GM23338 (cell line): ENCODE results near the gene KRTAP4-3. TPM values are rescaled to one million over a fixed set of nuclear protein-coding genes. Genes with fewer than 3 reads are reported as not detected.

ENCODE experiments used
- ATAC-seq: fragments of 200-7000 bp; cut with Tn5 transposase; 3 replicates; pipeline ENCODE4 v1.9.1; 2020
- DNase-seq: peaks from one replicate; pipeline ENCODE4 v3.0.0-alpha.2; 2015; ENCODE audit warnings: low spot score
- H2AFZ ChIP-seq: fragments of 200-600 bp; sonication (generic); 2 replicates; pipeline ENCODE4 v1.8.0; 2016; ENCODE audit warnings: antibody characterized with exemption, mild to moderate bottlenecking, moderate library complexity
- H3F3A ChIP-seq: fragments of 200-600 bp; sonication (generic); replicated peaks from 2 replicates; pipeline ENCODE4 v1.8.0; 2017; ENCODE audit warnings: antibody characterized with exemption, mixed run types, low read depth
- H3K27ac ChIP-seq: fragments of 200-600 bp; sonication (generic); 2 replicates; pipeline ENCODE4 v1.6.1; 2016; ENCODE audit warnings: low read depth
- H3K27me3 ChIP-seq: fragments of 200-600 bp; sonication (generic); 2 replicates; pipeline ENCODE4 v1.8.0; 2016; ENCODE audit warnings: mild to moderate bottlenecking, mixed run types, moderate library complexity; ENCODE audit not compliant: insufficient read depth
- H3K36me3 ChIP-seq: fragments of 200-600 bp; sonication (generic); 2 replicates; pipeline ENCODE4 v1.8.0; 2016; ENCODE audit warnings: mild to moderate bottlenecking; ENCODE audit not compliant: insufficient read depth
- H3K4me1 ChIP-seq: fragments of 200-600 bp; sonication (generic); 2 replicates; pipeline ENCODE4 v1.8.0; 2016; ENCODE audit warnings: mild to moderate bottlenecking, moderate library complexity; ENCODE audit not compliant: insufficient read depth
- H3K4me2 ChIP-seq: fragments of 200-600 bp; sonication (generic); 2 replicates; pipeline ENCODE4 v1.7.1; 2017; ENCODE audit warnings: mixed run types
- H3K4me3 ChIP-seq: fragments of 200-600 bp; sonication (generic); 2 replicates; pipeline ENCODE4 v1.6.1; 2016; ENCODE audit warnings: mixed run types
- H3K79me2 ChIP-seq: fragments of 200-600 bp; sonication (generic); replicated peaks from 2 replicates; pipeline ENCODE4 v1.8.0; 2017; ENCODE audit warnings: mild to moderate bottlenecking; ENCODE audit not compliant: insufficient read depth
- H3K9me2 ChIP-seq: fragments of 200-600 bp; sonication (generic); 2 replicates; pipeline ENCODE4 v1.8.0; 2017; ENCODE audit not compliant: insufficient read depth
- H4K20me1 ChIP-seq: fragments of 200-600 bp; sonication (generic); replicated peaks from 2 replicates; pipeline ENCODE4 v1.8.0; 2017; ENCODE audit warnings: mild to moderate bottlenecking; ENCODE audit not compliant: insufficient read depth
- H3K27ac Mint-ChIP-seq: 2 replicates; pipeline ENCODE4 v1.8.0; 2020; ENCODE audit warnings: inconsistent platforms, mild to moderate bottlenecking, moderate library complexity, mixed read lengths
- H3K27me3 Mint-ChIP-seq: 3 replicates; pipeline ENCODE4 v1.8.0; 2022; ENCODE audit warnings: low read depth, mild to moderate bottlenecking, moderate library complexity, mixed read lengths, inconsistent platforms; ENCODE audit not compliant: insufficient read depth, poor library complexity
- H3K36me3 Mint-ChIP-seq: 3 replicates; pipeline ENCODE4 v1.8.0; 2021; ENCODE audit warnings: low read depth, mild to moderate bottlenecking, inconsistent platforms, moderate library complexity, mixed read lengths
- H3K4me1 Mint-ChIP-seq: 3 replicates; pipeline ENCODE4 v1.8.0; 2020; ENCODE audit warnings: mild to moderate bottlenecking, inconsistent platforms, mixed read lengths
- H3K4me3 Mint-ChIP-seq: 3 replicates; pipeline ENCODE4 v1.8.0; 2021; ENCODE audit warnings: moderate library complexity, mild to moderate bottlenecking, inconsistent platforms, mixed read lengths
- H3K9me3 Mint-ChIP-seq: 3 replicates; pipeline ENCODE4 v1.8.0; 2020; ENCODE audit warnings: moderate library complexity, mild to moderate bottlenecking, inconsistent platforms, mixed read lengths
- CREB1 ChIP-seq: fragments of 250-450 bp; sonication (Bioruptor Pico); IDR thresholded peaks from 2 replicates; pipeline ENCODE4 v1.5.0; 2020; ENCODE audit warnings: low read depth, mild to moderate bottlenecking, moderate library complexity
- CTCF ChIP-seq, 2 experiments: fragments of 200-600 bp in 1 of 2; sonication (generic) in 1 of 2; conservative IDR thresholded peaks; 2 replicates each; pipeline versions ENCODE4 v1.5.1 to v1.6.1; 2016 to 2017; ENCODE audit warnings: antibody characterized with exemption in 2 of 2, low read depth in 2 of 2, mild to moderate bottlenecking in 2 of 2, moderate library complexity in 1 of 2
- ETS1 ChIP-seq: IDR thresholded peaks from 2 replicates; pipeline ENCODE4 v1.6.1; 2016; ENCODE audit warnings: antibody characterized with exemption
- EZH2 ChIP-seq: fragments of 200-600 bp; sonication (generic); IDR thresholded peaks from one replicate; pipeline ENCODE4 v1.8.0; 2017; ENCODE audit warnings: antibody characterized with exemption, mild to moderate bottlenecking, low read depth; ENCODE audit not compliant: unreplicated experiment
- EZH2phosphoT487 ChIP-seq: fragments of 200-600 bp; sonication (generic); IDR thresholded peaks from one replicate; pipeline ENCODE4 v1.8.1; 2018; ENCODE audit warnings: antibody characterized with exemption; ENCODE audit not compliant: unreplicated experiment
- JUNB ChIP-seq: IDR thresholded peaks from one replicate; pipeline ENCODE4 v1.6.1; 2016; ENCODE audit warnings: antibody characterized with exemption; ENCODE audit not compliant: unreplicated experiment
- STAT1 ChIP-seq: IDR thresholded peaks from one replicate; pipeline ENCODE4 v1.6.1; 2016; ENCODE audit warnings: antibody characterized with exemption; ENCODE audit not compliant: unreplicated experiment
- ZNF114 ChIP-seq: fragments of 250-450 bp; sonication (Bioruptor Pico); IDR thresholded peaks from 2 replicates; pipeline ENCODE4 v1.5.0; 2020; ENCODE audit warnings: mild to moderate bottlenecking, moderate library complexity
- ZNF462 ChIP-seq: fragments of 250-450 bp; sonication (Bioruptor Pico); IDR thresholded peaks from 2 replicates; pipeline ENCODE4 v1.5.0; 2020; ENCODE audit warnings: mild to moderate bottlenecking, moderate library complexity
- polyA plus RNA-seq: library from polyadenylated mRNA; unstranded; fragments of >200 nt; fragmentation: Nextera tagmentation; extraction: Ambion mirVana; gene quantifications from 2 replicates; pipeline ENCODE4 v1.2.1, GENCODE V29; 2016
- total RNA-seq: library from RNA; depleted of rRNA; stranded (reverse); fragments of >200 nt; shearing (Covaris generic); gene quantifications from 2 replicates; pipeline ENCODE4 v1.2.3, GENCODE V29; 2014

The KRTAP4-3 gene
- total and polyA plus RNA-seq, 2 experiments from 2014 or later = not detected

GRCh38 chr17:41145261-41145660 is 22.8 kb downstream of the KRTAP4-3 start:
- H3K9me3 Mint-ChIP-seq = peaks cover 33% of the 10 kb centered on the region
- peaks cover 3% of the 10 kb centered on the region; the same call in 2 of the 3 replicates for H3K4me1 Mint-ChIP-seq
- ATAC-seq (no peak), DNase-seq (no peak)
- Histone ChIP-seq H4K20me1 (no peaks in the 10 kb centered on the region), H3K27me3 (no peaks in the 10 kb centered on the region), H3K79me2 (no peaks in the 10 kb centered on the region), H3K9me2 (0 out of 2 replicates have a peak, but pooled peaks cover 3% of the 10 kb centered on the region), H3K36me3 (no peaks in the 10 kb centered on the region; the same call in 1 of the 2 replicates), H3K4me3 (no peak overlapping the region), H3K4me1 (0 out of 2 replicates have a peak, but pooled peaks cover 3% of the 10 kb centered on the region), H3K4me2 (no peak overlapping the region), H3F3A (no peaks in the 10 kb centered on the region), H2AFZ (no peak overlapping the region), H3K27ac (no peak overlapping the region)
- peaks cover 22% of the 10 kb centered on the region for H3K36me3 Mint-ChIP-seq
- TF ChIP-seq EZH2 = no peak
- no peak for TF ChIP-seq ZNF114 (CRISPR knock-in tag)
- no peak for TF ChIP-seq CREB1 (CRISPR knock-in tag)
- no peak for TF ChIP-seq STAT1
- no peak for TF ChIP-seq ZNF462 (CRISPR knock-in tag)
- no peak for TF ChIP-seq JUNB
- TF ChIP-seq EZH2phosphoT487 = no peak
- TF ChIP-seq CTCF (conservative IDR thresholded peaks at IDR 0.05; ENCODE audit: low read depth in 2 of 2) = no peak
- no peak for TF ChIP-seq ETS1
- H3K27ac Mint-ChIP-seq = no peak overlapping the region
- H3K4me3 Mint-ChIP-seq = no peak overlapping the region
- peaks cover 5% of the 10 kb centered on the region for H3K27me3 Mint-ChIP-seq
